GM18909 (cell line): ENCODE measurements around the gene DRAM1.
A peak's percentile ranks its signal among the peaks of the same experiment; 100 is the strongest.
"Not testable (repeated sequence)": the region's sequence is repeated elsewhere in the genome, so short reads cannot be mapped to it uniquely, and the experiment has no call there.

Experiments used
- ATAC-seq: cut with Tn5 transposase; IDR thresholded peaks from one replicate; pipeline ENCODE4 v1.9.1; 2021; ENCODE audit warnings: mild to moderate bottlenecking; ENCODE audit not compliant: unreplicated experiment, poor library complexity

DRAM1 gene

DNA sequence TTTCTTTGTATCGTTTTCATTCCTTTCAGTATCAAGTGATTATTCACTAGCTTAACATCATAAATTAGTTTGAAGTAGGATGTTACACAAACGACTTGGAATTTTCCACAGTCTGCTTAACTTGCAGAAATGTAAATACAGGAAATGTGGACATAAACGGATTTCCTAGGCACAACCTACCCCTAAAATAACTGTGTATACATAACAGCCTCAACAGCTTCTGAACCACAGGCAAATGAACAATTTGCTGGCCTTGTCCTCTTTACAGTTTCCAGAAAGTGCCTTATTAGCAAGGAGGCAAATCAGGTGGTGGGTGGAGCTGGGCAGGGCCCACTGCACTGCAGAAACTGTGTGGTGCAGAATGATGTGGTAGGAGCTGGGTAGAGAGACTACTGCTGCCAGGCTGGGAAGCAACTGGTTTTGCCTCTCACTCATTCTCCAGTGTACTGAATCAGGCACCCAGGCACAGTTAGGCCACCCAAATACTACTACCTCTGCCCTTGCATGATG, 14.1 kb downstream of the DRAM1 start:
- peak; percentile 92 for ATAC-seq

- no peak for ATAC-seq
These were observed 15.4 kb downstream of the DRAM1 start for GRCh38 chr12:101892794-101893193.

GRCh38 chr12:101901777-101902176, 24.4 kb downstream of the DRAM1 start:
- no peak for ATAC-seq

GRCh38 chr12:101902641-101903040, 25.3 kb downstream of the DRAM1 start:
- no peak for ATAC-seq

DNA sequence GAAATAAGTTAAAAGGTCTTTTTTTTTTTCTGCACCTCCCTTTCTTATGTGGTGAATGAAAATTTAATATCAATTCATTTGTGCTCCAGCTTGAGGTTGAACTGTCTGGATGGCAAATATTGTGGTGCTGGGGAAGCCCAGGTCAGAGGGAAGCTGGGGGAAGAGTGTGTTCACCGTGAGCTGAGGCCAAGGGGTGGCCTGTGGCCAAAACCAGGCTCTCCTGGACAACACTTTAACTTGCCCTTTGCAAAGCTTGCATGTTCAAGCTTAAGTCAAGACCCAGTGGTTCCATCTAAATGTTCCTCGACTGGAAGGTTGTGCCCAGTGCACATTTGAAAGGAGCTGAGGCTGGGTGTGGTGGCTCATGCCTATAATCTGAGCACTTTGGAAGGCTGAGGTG, 28.8 kb downstream of the DRAM1 start:
- ATAC-seq = no peak

DNA sequence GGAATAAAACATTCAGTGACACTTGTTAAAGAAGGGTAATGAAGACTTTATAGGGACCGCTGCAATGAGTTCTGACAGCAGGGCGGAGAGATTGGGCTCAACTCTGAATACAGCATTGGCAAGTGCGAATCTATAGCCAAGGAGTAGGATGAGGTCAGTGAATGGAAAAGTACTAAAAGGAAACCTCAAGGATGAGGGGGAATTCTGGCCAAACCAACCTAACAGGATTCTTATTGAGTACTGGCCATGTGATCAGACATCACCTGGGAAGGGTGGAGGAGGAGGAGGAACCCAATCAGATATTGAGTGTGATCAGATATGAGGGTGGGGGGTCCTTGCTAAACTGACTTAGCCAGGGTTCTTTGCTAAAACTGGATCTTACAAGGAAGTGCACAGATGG, 31.0 kb downstream of the DRAM1 start:
- ATAC-seq = no peak

DNA sequence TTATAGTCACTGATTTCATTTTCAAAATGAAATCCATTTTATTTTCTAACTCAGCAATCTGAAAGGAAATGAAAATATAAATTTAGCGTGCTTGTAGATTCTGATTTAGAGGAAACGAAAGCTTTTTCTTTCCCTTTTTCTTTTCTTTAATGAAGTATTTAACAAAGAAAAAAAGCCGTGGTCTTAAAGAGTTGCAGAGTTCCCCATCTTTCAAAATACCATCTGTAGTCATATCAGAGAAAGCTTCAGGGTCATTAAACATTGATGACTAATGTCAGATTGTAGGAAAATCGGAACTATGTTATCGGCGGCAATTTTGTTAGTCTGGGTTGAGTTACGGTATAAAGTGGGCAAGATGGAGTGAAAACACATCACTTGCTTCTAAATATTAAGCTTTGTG, 32.3 kb downstream of the DRAM1 start:
- ATAC-seq = no peak

- no peak for ATAC-seq
These were observed 38.5 kb downstream of the DRAM1 start for GRCh38 chr12:101915841-101916240.

DNA sequence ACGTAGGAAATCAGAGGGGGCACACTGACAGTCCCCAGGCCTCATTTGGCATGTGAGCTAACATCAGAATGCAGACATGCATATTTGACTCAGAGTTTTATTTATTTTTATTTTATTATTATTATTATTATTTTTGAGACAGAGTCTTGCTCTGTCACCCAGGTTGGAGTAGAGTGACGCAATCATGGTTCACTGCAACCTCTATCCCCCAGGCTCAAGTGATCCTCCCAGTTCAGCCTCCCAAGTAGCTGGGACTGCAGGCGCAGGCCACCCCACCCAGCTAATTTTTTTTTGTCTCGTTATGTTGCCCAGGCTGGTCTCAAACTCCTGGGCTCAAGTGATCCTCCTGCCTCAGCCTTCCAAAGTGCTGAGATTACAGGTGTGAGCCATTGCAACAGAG, 41.4 kb downstream of the DRAM1 start:
- not testable (repeated sequence) for ATAC-seq

DNA sequence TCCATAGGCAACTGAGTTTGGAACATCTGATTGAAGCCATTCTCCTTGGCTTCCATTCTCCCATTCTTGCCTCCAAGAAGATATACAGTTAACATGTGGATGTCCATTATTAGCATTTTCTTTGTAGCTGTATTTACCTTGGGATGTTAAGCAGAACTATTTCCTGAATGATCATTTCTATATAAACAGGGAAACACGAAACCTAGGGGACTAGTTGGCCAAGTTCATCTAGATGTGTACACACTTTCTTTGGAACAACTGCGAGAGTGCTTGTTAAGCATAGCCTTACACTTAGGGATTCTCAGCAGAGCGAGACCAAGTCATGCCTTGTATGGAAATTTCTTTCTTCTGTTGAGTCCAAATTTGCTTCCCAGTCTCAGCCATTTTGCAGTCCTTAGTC, 42.1 kb downstream of the DRAM1 start:
- no peak for ATAC-seq

GRCh38 chr12:101920906-101921305, 43.5 kb downstream of the DRAM1 start:
- ATAC-seq = no peak

DNA sequence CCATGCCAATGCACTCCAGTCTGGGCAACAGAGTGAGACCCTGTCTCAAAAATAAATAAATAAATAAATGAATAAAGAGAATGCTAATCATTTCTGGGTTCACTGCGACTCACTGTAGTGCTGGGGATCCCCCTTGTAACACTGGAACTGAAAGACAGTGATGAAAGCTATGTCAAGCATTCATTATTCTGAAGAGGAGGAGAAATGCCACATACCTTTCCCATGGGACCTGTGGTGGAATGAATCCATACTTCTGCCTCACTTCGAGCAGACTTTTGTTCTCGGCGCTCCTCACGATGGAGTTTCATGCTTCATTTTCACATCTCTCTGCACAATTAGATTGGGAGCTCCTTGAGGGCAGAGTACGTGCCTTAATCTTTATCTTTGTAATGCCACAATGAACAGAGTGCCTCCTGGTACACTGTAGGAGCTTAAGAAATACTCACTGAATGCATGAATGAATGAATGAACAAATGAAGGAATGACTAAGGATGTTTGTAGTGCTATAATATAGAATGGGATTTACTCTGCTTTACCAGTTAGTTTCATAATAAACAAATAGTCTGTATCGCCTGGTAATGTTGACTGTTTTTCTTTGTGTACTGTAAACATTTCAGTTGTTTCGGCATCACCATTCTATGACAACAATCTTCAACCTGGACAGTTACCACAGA, 45.8 kb downstream of the DRAM1 start:
- ATAC-seq = no peak

GRCh38 chr12:101924618-101925017, 47.2 kb downstream of the DRAM1 start:
- ATAC-seq = no peak

DNA sequence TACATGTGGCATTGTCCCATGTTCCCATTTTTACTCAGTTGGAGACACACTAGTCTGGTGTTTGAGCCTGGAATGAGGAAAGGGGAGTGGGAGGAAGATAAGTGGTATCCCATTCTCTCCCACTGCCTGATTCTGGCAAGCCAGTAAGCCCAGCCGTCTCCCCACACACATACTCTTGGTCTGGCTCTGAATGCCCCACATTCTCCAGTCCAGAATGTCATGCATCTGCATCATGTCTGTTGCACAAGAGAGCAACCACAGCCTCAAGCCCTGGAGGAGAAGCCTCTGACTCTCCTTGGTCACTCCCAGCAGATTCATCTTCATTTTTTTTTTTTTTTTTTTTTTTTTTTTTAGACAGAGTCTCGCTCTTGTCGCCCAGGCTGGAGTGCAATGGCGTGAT, 48.0 kb downstream of the DRAM1 start:
- ATAC-seq = no peak

GRCh38 chr12:101925935-101926334, 48.6 kb downstream of the DRAM1 start:
- no peak for ATAC-seq

DNA sequence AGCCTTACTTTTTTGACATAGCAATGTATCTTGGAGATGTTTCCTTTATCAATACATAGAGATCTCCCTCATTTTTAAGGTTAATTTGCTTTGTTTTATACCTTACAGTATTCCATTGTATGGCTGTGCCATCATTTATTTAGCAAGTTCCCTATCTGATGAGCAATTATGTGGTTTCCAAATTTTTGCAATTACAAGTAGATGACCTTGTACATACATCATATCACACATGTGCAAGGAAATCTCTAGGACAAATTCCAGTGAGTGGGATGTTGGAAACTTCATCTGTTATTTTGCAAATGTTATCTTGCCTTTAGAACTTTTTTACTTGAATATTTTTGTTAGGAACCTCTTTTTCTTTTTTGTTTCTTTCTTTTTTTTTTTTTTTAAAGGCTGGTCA, 49.7 kb downstream of the DRAM1 start:
- ATAC-seq = no peak

DNA sequence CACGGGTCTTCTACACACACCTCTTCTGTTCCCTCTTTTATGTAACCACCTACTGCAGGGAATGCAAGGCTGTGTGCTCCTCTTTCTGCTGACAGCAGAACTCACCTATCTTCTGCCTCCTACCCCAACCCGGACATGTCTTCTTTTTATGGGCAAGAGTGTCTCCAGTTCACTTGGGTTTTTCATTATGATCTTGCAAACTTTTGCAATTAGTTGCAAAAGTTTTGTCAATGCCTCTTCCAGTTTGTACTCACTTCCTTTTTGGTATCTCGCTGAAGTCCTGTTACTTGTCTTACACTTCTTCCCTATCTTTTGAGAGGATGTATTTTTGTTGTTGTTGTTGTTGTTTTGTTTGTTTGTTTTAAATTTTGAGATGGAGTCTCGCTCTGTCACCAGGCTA, 50.6 kb downstream of the DRAM1 start:
- ATAC-seq = no peak

DNA sequence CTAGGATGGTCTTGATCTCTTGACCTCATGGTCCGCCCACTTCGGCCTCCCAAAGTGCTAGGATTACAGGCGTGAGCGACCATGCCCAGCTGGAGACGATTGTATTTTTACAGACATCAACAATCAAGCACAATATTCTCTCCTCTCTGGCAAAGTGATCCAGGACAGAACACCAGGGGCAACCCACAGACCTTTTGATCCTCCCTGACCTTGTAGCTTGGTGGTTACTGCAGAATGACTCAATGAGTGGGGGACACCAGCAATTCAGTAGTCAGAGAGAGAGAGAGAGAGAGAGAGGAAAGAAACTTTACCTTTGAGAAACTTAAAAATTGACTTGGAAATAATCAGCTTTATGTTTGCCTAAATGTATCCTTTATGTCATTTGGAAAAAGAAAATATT, 51.2 kb downstream of the DRAM1 start:
- ATAC-seq = no peak

DNA sequence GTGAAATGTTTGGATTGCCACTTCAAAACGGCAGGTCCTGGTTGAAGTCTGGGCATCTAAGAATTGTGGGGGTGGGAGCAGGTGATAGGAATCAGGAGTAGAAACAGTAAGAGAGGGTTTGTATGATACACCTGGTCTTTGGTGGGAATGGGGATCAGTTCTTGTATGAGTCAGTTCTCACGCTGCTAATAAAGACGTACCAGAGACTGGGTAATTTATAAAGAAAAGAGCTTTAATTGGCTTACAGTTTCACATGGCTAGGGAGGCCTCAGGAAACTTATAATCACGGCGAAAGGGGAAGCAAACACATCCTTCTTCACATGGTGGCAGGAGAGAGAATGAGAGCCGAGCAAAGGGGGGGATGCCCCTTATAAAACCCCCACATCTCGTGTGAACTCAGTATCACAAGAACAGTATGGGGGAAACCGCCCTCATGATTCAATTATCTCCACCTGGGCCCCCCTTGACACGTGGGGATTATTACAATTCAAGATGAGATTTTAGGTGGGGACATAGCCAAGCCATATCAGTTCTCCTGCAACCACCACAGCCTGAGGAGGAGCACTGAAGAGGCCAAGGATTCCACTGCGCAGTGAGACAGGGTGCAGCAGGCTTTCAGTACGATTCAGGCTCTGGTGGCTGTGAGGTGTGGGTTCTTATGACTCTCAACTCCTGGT, 52.1 kb downstream of the DRAM1 start:
- ATAC-seq = no peak

- ATAC-seq = peak; percentile 56
These were observed 54.3 kb downstream of the DRAM1 start for GRCh38 chr12:101931498-101932326.

DNA sequence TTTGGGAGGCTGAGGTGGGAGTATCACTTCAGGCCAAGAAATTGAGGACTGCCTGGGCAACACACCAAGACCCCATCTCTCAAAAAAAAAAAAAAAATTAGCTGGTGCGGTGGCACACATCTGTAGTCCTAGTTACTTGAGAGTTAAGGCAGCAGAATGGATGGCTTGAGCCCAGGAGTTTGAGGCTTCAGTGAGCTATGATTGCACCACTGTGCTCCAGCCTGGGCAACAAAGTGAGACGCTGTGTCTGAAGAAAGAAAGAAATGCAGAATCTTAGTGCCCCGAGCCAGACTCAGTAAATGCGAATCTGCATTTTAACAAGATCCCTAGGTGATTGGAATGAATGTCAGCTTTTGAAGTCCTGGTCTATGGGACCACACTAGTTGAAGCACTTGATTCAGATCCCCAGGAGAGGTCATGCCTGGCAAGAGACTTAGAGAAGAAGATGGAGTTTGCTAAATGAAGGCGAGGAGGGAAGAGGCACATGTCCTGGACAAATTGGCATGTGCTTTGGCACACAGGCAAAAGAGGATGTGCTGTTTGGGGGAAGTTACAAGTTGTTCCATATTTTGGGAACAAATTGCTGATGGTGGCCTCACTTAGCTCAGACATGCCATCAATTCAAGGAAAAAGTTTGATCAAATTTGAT, 56.6 kb downstream of the DRAM1 start:
- no peak for ATAC-seq
